Nasal cavity respiratory epithelium epithelial cell of viscerocranial mucosa (primary cell): ENCODE data around the gene MYO6. TPM values are rescaled to one million over a fixed set of nuclear protein-coding genes. Genes with fewer than 3 reads are reported as not detected.

ENCODE experiments used
- total RNA-seq: library from RNA; depleted of rRNA; stranded (reverse); fragments of >200 nt; gene quantifications from 2 replicates; pipeline ENCODE4 v1.2.3, GENCODE V29; 2014

The MYO6 gene
- total RNA-seq, result 31.1 and 59.6 TPM in 2 replicates

GRCh38 chr6:75748743-75749538 is at the start of gene MYO6:
Gene MYO6, plus strand, starts transcription at chr6:75749239. Its CDS starts 68,309 bp downstream, at chr6:75817548.

Other genes starting within 250 kb of the MYO6 start
- gene SENP6, start 147.4 kb upstream of the MYO6 start, total RNA-seq, result 59.8 and 89.5 TPM in 2 replicates